Activated B cell treated with CpG ODN at 0.5 μM for 24 hours (primary cell): ENCODE results near the gene LRBA. TPM values are rescaled to one million over a fixed set of nuclear protein-coding genes. Genes with fewer than 3 reads are reported as not detected.

Source experiments
- ATAC-seq: fragments of 200-7000 bp; cut with Tn5 transposase; one replicate; pipeline ENCODE4 v1.10.0; 2021; ENCODE audit warnings: low read depth, mild to moderate bottlenecking, moderate library complexity
- CTCF ChIA-PET: fragments of 350-600 bp; sonication (Branson Sonifier 250); formaldehyde crosslinking; loops from one replicate; lab custom pipeline; 2021; ENCODE audit warnings: antibody characterized with exemption; lab: Charles Lee
- POLR2A ChIA-PET: fragments of 350-600 bp; sonication (Branson Sonifier 250); formaldehyde crosslinking; loops from one replicate; lab custom pipeline; 2021; ENCODE audit warnings: antibody characterized with exemption; lab: Charles Lee
- DNase-seq: peaks from one replicate; pipeline ENCODE4 v3.0.0; 2022
- H3K27ac Mint-ChIP-seq: one replicate; pipeline ENCODE4 v1.8.0; 2020; ENCODE audit warnings: mixed read lengths
- H3K27me3 Mint-ChIP-seq: one replicate; pipeline ENCODE4 v1.8.0; 2021; ENCODE audit warnings: mixed read lengths
- H3K36me3 Mint-ChIP-seq: one replicate; pipeline ENCODE4 v1.8.0; 2021; ENCODE audit warnings: low read depth, mixed read lengths
- H3K4me1 Mint-ChIP-seq: one replicate; pipeline ENCODE4 v1.8.0; 2021; ENCODE audit warnings: mixed read lengths
- H3K4me3 Mint-ChIP-seq: one replicate; pipeline ENCODE4 v1.8.0; 2020; ENCODE audit warnings: mild to moderate bottlenecking, mixed read lengths
- H3K9me3 Mint-ChIP-seq: one replicate; pipeline ENCODE4 v1.8.0; 2020; ENCODE audit warnings: mixed read lengths
- CTCF ChIP-seq: fragments of 200-600 bp; IDR thresholded peaks from one replicate; pipeline ENCODE4 v1.8.0; 2022; ENCODE audit warnings: antibody characterized with exemption, mild to moderate bottlenecking
- intact Hi-C: fragments of 100-400 bp; cut with micrococcal nuclease; formaldehyde crosslinking; loops from one replicate; pipeline ENCODE4 v1.15.1; 2024
- total RNA-seq: library from RNA; stranded (reverse); gene quantifications from 2 replicates; pipeline ENCODE4 v1.2.3, GENCODE V29; 2022

LRBA gene
- total RNA-seq, 1 donor from 2014 or later: 66.5 TPM

- ChIA-PET CTCF (no interaction called here), POLR2A (no interaction called here)
- H3K9me3 Mint-ChIP-seq: no peaks in the 10 kb centered on the region
- ATAC-seq (no peak), DNase-seq (no peak)
- H3K27me3 Mint-ChIP-seq: no peaks in the 10 kb centered on the region
- H3K36me3 Mint-ChIP-seq: peaks cover 60% of the 10 kb centered on the region
- H3K27ac Mint-ChIP-seq: no peak overlapping the region
- intact Hi-C loops: no loop called here
- no peak overlapping the region for H3K4me3 Mint-ChIP-seq
- TF ChIP-seq CTCF: no peak
- no peaks in the 10 kb centered on the region for H3K4me1 Mint-ChIP-seq
Measured at GRCh38 chr4:150316332-150317205, 698.5 kb downstream of the LRBA start.

GRCh38 chr4:150315691-150316090 lies 699.4 kb downstream of the LRBA start:
- TF ChIP-seq CTCF: no peak
- intact Hi-C loops: no loop called here
- CTCF ChIA-PET: no interaction called here
- no peak overlapping the region for H3K27ac Mint-ChIP-seq
- peaks cover 58% of the 10 kb centered on the region for H3K36me3 Mint-ChIP-seq
- H3K4me1 Mint-ChIP-seq: no peaks in the 10 kb centered on the region
- POLR2A ChIA-PET: no interaction called here
- no peaks in the 10 kb centered on the region for H3K9me3 Mint-ChIP-seq
- no peak overlapping the region for H3K4me3 Mint-ChIP-seq
- no peak for DNase-seq
- no peak for ATAC-seq
- H3K27me3 Mint-ChIP-seq: no peaks in the 10 kb centered on the region

GRCh38 chr4:150315175-150315574 lies 699.9 kb downstream of the LRBA start:
- no peak overlapping the region for H3K4me3 Mint-ChIP-seq
- H3K36me3 Mint-ChIP-seq: peaks cover 57% of the 10 kb centered on the region
- H3K27ac Mint-ChIP-seq: no peak overlapping the region
- no peaks in the 10 kb centered on the region for H3K27me3 Mint-ChIP-seq
- intact Hi-C loops: no loop called here
- no peaks in the 10 kb centered on the region for H3K4me1 Mint-ChIP-seq
- no peak for ATAC-seq
- POLR2A ChIA-PET: no interaction called here
- H3K9me3 Mint-ChIP-seq: no peaks in the 10 kb centered on the region
- no peak for TF ChIP-seq CTCF
- CTCF ChIA-PET: no interaction called here
- DNase-seq: no peak

GRCh38 chr4:150314031-150314430 lies 701.1 kb downstream of the LRBA start:
- H3K4me3 Mint-ChIP-seq: no peak overlapping the region
- DNase-seq: no peak
- ATAC-seq: no peak
- no peaks in the 10 kb centered on the region for H3K27me3 Mint-ChIP-seq
- H3K27ac Mint-ChIP-seq: no peak overlapping the region
- ChIA-PET POLR2A (no interaction called here), CTCF (no interaction called here)
- no peak for TF ChIP-seq CTCF
- intact Hi-C loops: no loop called here
- H3K4me1 Mint-ChIP-seq: no peaks in the 10 kb centered on the region
- H3K36me3 Mint-ChIP-seq: peaks cover 56% of the 10 kb centered on the region
- H3K9me3 Mint-ChIP-seq: no peaks in the 10 kb centered on the region

- no peak overlapping the region for H3K27ac Mint-ChIP-seq
- ChIA-PET POLR2A (no interaction called here), CTCF (no interaction called here)
- no peaks in the 10 kb centered on the region for H3K4me1 Mint-ChIP-seq
- DNase-seq (no peak), ATAC-seq (no peak)
- intact Hi-C loops: no loop called here
- H3K9me3 Mint-ChIP-seq: no peaks in the 10 kb centered on the region
- no peaks in the 10 kb centered on the region for H3K27me3 Mint-ChIP-seq
- no peak overlapping the region for H3K4me3 Mint-ChIP-seq
- H3K36me3 Mint-ChIP-seq: peaks cover 45% of the 10 kb centered on the region
- no peak for TF ChIP-seq CTCF
Measured at GRCh38 chr4:150310159-150310895, 704.8 kb downstream of the LRBA start.
